Measurements from ENCODE around the gene OTOGL.
"Not testable (repeated sequence)": the region's sequence is repeated elsewhere in the genome, so short reads cannot be mapped to it uniquely, and the experiment has no call there.

OTOGL gene

DNA sequence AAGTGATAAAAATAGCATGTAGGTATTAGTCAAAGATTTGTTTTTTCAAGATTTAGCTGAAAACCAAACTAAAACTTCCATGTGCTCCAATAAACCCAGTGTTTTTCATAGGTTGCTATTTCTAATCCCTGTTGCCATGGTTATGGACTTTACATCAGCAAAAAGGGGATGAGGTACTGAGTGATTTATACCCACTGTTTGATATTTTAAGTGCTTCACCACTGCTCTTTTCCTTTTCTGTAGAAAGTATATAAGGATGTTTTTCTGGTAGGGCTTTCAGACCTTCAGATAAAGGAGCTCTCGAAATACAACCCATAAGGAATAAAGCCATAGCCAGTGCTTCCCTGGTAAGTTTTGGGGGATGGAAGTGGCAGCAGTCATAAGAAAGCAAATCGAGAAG, at the start of gene OTOGL:
Gene OTOGL (plus strand): TSS at position 279 of the 400 bp plus-strand sequence. CDS start 109,895 bp downstream, outside the sequence.
- DNase-seq = no peak

- no peak for DNase-seq
Measured at GRCh38 chr12:80050236-80050635, 49.1 kb upstream of the OTOGL start.

GRCh38 chr12:80053051-80053790, 46.1 kb upstream of the OTOGL start:
- no peak for DNase-seq

- DNase-seq = no peak
Measured at GRCh38 chr12:80056232-80056631, 43.1 kb upstream of the OTOGL start.

- DNase-seq = no peak
Measured at GRCh38 chr12:80056845-80057244, 42.5 kb upstream of the OTOGL start.

GRCh38 chr12:80058586-80058985, 40.8 kb upstream of the OTOGL start:
- DNase-seq = no peak

GRCh38 chr12:80059102-80059501, 40.2 kb upstream of the OTOGL start:
- no peak for DNase-seq

DNA sequence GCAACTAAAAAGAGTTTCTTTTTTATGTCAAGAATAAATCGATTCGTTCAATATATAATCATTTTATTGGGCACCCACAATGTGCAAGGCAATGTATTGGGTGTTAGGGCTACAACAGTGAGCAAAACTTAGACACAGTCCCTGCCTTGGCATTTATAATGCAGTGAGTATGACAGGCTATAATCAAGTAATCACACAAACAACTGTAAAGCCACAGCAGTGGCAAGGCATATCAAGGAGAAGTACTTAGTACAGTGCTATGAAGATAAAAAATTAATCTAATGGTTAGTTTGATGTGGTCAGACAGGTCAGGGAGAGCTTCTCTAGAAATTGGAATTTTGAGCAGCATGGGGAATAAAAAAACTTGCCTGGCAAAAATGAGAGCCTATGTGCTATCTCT, 39.5 kb upstream of the OTOGL start:
- no peak for DNase-seq

- DNase-seq = no peak
Measured at GRCh38 chr12:80064269-80064668, 35.1 kb upstream of the OTOGL start.

GRCh38 chr12:80064951-80065350, 34.4 kb upstream of the OTOGL start:
- no peak for DNase-seq

DNA sequence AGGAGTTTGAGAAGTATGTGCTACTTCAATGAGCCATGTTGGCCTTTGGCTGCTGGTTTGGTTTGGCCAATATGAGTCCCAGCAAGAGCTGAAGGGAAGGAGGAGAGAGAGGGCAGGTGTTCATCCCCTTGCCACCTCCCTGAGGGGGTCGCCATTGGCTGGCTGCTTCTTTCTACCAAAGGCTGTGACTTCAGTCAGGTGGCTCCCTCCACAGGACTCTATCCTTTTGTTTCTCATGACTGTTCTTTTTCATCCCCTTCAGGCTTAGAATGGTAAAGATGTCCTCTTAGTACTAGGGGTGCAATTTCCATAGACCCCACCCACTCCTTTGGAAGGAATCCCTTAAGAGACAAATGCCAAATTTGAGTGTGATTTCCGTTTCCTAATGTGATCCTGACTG, 31.2 kb upstream of the OTOGL start:
- no peak for DNase-seq

GRCh38 chr12:80083892-80084614, 15.3 kb upstream of the OTOGL start:
- not testable (repeated sequence) for DNase-seq

GRCh38 chr12:80086025-80086424, 13.3 kb upstream of the OTOGL start:
- no peak for DNase-seq

DNA sequence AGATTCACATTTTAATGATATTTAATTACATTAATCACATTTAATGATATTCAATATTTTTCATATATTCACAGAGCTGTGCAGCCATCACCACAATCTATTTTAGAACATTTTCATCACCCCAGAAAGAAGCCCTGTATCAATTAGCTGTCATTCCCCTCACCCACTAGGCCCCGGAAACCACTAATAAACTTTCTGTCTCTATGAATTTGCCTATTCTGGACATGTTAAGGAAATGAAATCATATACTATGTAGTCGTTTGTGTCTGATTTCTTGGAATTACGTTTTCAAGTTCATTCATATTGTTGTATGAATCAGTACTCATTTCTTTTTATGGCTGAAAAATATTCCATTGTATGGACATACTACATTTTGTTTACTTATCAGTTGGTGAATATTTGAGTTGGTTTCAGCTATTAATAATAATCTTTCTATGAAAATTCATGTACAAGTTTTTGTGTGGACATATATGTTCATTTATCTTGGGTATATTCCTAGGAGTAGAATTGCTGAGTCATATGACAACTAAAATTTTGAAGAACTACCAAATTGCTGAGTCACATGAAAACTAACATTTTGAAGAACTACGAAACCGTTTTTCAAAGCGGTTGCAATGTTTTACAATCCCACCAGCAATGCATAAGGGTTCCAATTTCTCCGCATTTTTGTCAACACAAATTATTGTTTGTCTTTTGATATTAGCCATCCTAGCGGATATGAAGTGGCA, 11.7 kb upstream of the OTOGL start:
- no peak for DNase-seq

DNA sequence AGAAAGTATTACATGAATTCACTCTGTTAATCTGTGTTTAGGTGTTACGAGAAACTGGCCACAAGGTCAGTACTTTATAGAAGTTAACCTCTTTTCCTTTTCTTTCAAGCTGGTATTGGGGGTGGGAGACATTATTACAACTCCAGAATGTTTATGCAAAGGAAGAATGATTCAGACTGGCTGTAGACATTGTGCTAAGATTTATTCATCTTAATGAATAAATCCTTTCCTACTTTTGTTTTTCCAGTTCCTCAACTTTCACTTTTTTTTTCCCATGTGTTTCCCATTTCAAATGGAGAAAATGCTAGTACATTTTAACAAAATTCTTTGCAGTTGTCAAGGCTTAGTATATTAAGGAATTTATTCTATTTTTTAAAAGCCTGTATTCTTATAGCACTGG, 1.3 kb downstream of the OTOGL start:
- DNase-seq = no peak

DNA sequence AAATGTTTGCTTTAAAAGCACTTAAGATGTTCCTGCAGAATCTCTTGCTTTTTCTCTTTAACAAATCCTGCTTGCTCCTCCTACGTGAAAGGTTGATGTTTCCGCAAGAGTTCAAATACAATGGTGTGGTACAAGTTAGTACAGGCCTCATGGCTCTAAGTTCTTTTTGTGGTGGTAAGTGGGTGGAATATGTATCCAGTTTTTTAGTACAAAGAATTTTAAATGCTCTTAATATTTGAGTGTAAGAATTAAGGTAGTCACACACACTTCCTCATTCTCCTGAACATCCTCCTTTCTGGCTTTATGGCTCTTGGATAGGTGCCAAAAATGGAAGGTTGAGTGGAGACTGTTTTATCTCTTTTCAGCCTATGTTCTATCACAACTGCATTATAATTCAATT, 1.8 kb downstream of the OTOGL start:
- DNase-seq = no peak

DNA sequence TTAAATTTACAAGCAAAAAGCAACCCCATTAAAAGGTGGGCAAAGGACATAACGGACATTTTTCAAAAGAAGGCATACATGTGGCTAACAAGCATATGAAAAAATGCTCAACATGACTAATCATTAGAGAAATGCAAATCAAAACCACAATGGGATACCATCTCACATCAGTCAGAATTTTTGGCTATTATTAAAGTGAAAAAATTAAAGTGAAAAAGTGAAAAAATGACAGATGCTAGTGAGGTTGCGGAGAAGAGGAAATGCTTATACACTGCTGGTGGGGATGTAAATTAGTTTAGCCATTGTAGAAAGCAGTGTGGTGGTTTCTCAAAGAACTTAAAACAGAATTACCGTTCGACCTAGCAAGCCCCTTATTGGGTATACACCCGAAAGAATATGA, 7.9 kb downstream of the OTOGL start:
- no peak for DNase-seq

DNA sequence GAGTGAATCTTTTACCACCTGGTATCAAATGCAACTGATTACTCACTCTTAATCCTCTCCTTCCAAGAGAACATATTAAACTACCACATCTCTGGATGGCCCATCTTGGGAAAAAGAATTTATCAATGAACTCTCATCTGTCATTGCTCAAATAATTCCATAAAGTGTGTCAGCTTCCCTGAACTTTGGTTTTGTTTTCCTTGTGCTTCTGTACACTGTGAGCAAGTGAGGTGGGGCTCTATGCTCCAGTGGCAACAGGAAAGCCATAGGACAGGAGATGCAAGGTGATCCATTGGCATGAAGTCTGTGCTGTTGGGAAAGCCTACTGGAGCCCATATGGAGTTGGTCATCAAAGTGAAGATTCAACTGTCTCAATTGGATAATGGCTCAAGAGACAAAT, 17.4 kb downstream of the OTOGL start:
- no peak for DNase-seq

DNA sequence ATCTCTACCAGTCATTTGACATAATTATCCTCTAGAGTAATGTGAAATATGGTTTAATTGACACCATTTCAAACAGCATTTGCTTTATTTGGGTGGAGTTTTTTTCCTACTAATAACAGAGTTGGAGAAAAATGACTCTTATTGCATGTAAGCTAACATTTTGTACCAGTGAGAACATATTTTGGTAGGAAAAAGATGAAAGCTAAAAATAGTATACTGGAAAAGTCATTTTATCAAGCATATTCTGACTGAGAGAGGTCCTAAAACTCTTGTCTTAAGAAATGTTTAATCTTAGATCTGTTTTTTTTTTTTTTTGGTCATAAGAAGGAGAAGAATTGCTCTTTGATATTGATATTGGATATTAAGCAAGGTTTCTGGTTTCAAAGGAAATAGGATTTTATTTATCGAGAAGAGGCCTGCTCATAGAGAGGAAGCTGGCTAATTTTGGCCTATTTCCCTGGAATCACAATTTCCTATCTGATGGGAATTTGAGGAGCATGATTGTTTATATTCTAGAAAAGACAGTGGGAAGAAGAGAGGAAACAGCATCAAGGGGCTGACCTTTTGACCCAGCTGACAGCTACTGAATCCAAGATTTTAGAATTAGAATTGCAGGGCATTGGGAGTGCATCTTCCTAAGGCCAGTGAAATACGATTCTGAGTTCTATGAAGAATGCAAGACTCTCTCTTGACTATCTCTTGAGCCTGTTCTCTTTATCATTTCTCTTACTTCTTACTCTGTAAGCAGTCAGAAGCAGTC, 19.4 kb downstream of the OTOGL start:
- DNase-seq = no peak

GRCh38 chr12:80120994-80121393, 21.7 kb downstream of the OTOGL start:
- no peak for DNase-seq

DNA sequence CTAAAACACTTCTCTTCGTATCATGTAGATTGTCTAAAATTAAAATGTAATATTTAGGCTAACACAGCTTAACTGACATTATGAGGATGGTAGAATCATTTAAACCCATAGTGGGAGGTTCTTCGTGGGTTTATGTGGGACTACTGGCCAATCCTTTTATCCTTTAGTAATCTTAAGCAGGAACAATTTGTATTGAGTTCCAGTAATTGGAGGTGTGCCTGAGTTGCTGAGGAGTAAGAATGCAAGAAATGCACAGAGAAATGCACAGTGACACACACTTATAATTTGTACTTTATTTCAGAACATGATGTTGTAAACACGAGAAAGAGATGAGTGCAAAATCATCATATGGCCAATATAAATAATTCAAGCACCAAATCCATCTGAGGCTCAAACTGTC, 22.3 kb downstream of the OTOGL start:
- no peak for DNase-seq

- no peak for DNase-seq
Measured at GRCh38 chr12:80129895-80130530, 30.7 kb downstream of the OTOGL start.

GRCh38 chr12:80135624-80136023, 36.3 kb downstream of the OTOGL start:
- DNase-seq = no peak
